Esophagus squamous epithelium (tissue), 5 donors: ENCODE measurements around the gene CEP164. TPM values are rescaled to one million over a fixed set of nuclear protein-coding genes. Genes with fewer than 3 reads are reported as not detected.

Experiments
- DNase-seq: peaks from one replicate; lab custom pipeline; 2025; lab: John Stamatoyannopoulos, UW
- H3K27ac ChIP-seq, 4 donors: fragments of 200-600 bp; sonication (generic); one replicate each; pipeline ENCODE4 v1.5.1; 2016 to 2019; ENCODE audit warnings: mild to moderate bottlenecking in 1 of 4
- H3K27me3 ChIP-seq, 4 donors: fragments of 200-600 bp; sonication (generic); 1 replicate in 3 of 4; 2 replicates in 1 of 4; pipeline versions ENCODE4 v1.5.1 to v1.6.0; 2017 to 2021; ENCODE audit warnings: antibody characterized with exemption in 1 of 4
- H3K36me3 ChIP-seq, 3 donors: fragments of 200-600 bp; sonication (generic); one replicate each; pipeline ENCODE4 v1.5.1; 2016 to 2019
- H3K4me1 ChIP-seq, 3 donors: fragments of 200-600 bp; sonication (generic); one replicate each; pipeline ENCODE4 v1.5.1; 2017 to 2019
- H3K4me3 ChIP-seq, 4 donors: fragments of 200-600 bp; sonication (generic); 1 replicate in 3 of 4; 2 replicates in 1 of 4; pipeline ENCODE4 v1.5.1; 2016 to 2019; ENCODE audit warnings: mild to moderate bottlenecking in 2 of 4, moderate library complexity in 1 of 4
- H3K9me3 ChIP-seq, 3 donors: fragments of 200-600 bp; sonication (generic); one replicate each; pipeline ENCODE4 v1.5.1; 2016 to 2019
- POLR2A ChIP-seq, 4 donors: fragments of 450-650 bp; IDR thresholded peaks; one replicate each; pipeline ENCODE4 v1.6.1; 2017; ENCODE audit warnings: antibody characterized with exemption in 4 of 4, mild to moderate bottlenecking in 4 of 4, moderate library complexity in 3 of 4
- WGBS, 2 donors: methylation state at CpG; one replicate each; pipeline ENCODE4 v1.1.5; 2018; 5-methylcytosine and 5-hydroxymethylcytosine counted together
- intact Hi-C: fragments of 100-400 bp; cut with DNase I; formaldehyde crosslinking; loops from one replicate; pipeline ENCODE4 v1.15.0; 2022
- total RNA-seq, 4 donors: library from RNA; depleted of rRNA; stranded (reverse); fragments of >200 nt; gene quantifications; one replicate each; pipeline ENCODE4 v1.1.0, GENCODE V29; 2016
- TF ChIP-seq, protein P1 (sequence below), 6 experiments: fragments of 450-650 bp in 4 of 6; fragments of 200-600 bp in 2 of 6; sonication (generic) in 2 of 6; IDR thresholded peaks; one replicate each; pipeline ENCODE4 v1.5.1; 2016 to 2019; ENCODE audit warnings: antibody characterized with exemption in 6 of 6, mild to moderate bottlenecking in 4 of 6, moderate library complexity in 4 of 6
- donor health status: DM: yes; HTN: yes; CAD: no.

CEP164 gene
- total RNA-seq, 4 donors from 2014 or later = 7.3 to 20.0 (median 13.0) TPM

DNA sequence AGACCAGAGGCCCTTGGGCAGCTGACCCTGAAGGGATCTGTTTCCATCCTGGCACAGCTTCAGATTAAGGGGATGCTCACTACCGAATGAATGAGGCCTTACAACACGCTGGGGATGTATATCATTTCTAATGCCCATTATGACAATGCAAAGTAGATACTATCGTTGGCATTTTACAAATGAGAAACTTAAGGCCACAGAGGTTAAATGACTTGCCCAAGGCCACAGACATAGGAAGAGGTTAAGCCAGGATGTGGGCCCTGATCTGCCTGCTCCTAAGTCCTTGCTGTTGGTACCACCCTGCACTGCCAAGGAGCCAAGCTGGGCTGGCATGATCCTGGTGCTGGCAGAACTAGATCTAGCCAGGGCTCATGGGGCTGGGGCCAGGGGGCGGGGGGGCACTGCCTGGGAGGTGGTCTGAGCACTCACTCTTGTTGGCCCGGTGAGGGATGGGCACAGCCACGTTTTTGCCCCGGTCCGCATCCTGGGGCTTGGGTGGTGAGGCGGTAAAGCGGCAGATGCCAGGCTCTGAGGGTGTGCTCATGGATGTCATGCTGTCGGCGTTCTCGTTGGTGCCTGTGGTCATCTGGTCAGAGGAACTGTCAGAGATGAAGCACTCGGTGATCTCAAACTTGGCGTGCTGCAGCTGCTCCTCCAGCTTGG is 102.8 kb downstream of the CEP164 start:
- 74 to 77% methylated on average over 6 to 14 of the region's 15 CpGs for WGBS, 2 donors

DNA sequence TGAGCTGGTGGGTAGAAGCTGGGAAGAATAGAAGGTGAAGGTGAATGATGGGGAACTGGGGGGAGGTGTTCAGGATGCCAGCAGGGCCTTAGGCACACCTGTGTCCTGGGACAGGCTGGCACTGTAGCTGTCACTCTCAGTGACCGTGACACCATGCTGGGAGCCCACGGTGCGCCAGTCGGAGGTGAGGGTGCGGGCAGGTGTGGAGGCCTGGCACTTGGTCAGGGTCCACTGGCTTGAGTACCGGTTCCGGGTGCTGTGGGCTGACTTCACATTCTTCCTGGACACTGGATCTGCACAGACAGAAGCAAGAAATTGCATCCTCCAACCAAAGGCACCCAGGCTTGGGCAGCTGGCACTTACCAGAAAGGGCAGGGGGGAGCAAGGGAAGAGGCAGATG is 103.8 kb downstream of the CEP164 start:
- Histone ChIP-seq H3K4me3 (no peak overlapping the region), H3K4me1 (peaks cover 0 to 2% (median 0%) of the 10 kb centered on the region in 3 donors), H3K36me3 (no peaks in the 10 kb centered on the region), H3K9me3 (no peaks in the 10 kb centered on the region), H3K27ac (no peak overlapping the region), H3K27me3 (peaks cover 0 to 15% (median 0%) of the 10 kb centered on the region in 4 donors)
- 92% methylated on average over 5 of the region's 7 CpGs; no CpG with 5 or more reads in 1 of the 2 donors for WGBS, 2 donors
- TF ChIP-seq POLR2A (IDR thresholded peaks at IDR 0.05) = no peak
- intact Hi-C loops = no loop called here
- DNase-seq = no peak

More for the DNA sequence above, 102.8 kb downstream of the CEP164 start:
- Histone ChIP-seq H3K4me3 (no peak overlapping the region), H3K36me3 (no peaks in the 10 kb centered on the region), H3K9me3 (no peaks in the 10 kb centered on the region), H3K4me1 (peaks cover 0 to 9% (median 0%) of the 10 kb centered on the region in 3 donors), H3K27me3 (peaks cover 0 to 18% (median 0%) of the 10 kb centered on the region in 4 donors), H3K27ac (no peak overlapping the region)
- no peak for DNase-seq
- TF ChIP-seq POLR2A (IDR thresholded peaks at IDR 0.05) = no peak
- TF ChIP-seq, protein P1, sequence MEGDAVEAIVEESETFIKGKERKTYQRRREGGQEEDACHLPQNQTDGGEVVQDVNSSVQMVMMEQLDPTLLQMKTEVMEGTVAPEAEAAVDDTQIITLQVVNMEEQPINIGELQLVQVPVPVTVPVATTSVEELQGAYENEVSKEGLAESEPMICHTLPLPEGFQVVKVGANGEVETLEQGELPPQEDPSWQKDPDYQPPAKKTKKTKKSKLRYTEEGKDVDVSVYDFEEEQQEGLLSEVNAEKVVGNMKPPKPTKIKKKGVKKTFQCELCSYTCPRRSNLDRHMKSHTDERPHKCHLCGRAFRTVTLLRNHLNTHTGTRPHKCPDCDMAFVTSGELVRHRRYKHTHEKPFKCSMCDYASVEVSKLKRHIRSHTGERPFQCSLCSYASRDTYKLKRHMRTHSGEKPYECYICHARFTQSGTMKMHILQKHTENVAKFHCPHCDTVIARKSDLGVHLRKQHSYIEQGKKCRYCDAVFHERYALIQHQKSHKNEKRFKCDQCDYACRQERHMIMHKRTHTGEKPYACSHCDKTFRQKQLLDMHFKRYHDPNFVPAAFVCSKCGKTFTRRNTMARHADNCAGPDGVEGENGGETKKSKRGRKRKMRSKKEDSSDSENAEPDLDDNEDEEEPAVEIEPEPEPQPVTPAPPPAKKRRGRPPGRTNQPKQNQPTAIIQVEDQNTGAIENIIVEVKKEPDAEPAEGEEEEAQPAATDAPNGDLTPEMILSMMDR (IDR thresholded peaks at IDR 0.05) = no peak
- intact Hi-C loops = no loop called here

DNA sequence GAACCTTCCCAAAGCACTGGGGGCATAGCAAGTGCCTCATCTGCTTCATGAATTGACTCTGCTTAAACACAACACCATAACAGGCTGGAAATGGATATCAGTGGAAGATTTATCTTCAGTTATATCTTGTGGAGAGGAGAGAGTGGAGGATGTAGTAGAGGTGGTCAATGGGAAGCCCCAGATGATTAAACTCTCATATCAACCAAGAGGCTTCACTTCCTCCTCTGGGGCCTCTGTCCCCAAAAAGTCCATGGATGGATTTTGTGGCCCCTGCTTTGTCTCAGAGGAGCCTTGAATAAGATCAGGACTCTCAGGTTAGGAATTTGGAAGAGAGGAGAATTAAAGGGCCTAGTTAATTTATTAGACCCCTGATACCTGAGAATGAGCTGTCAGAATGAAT is 106.1 kb downstream of the CEP164 start:
- intact Hi-C loops = no loop called here
- Histone ChIP-seq H3K36me3 (no peaks in the 10 kb centered on the region), H3K9me3 (no peaks in the 10 kb centered on the region), H3K4me1 (no peaks in the 10 kb centered on the region), H3K4me3 (no peak overlapping the region), H3K27me3 (peaks cover 0 to 27% (median 0%) of the 10 kb centered on the region in 4 donors), H3K27ac (no peak overlapping the region)
- TF ChIP-seq POLR2A (IDR thresholded peaks at IDR 0.05) = no peak
- TF ChIP-seq, protein P1 (IDR thresholded peaks at IDR 0.05) = no peak
- DNase-seq = no peak

DNA sequence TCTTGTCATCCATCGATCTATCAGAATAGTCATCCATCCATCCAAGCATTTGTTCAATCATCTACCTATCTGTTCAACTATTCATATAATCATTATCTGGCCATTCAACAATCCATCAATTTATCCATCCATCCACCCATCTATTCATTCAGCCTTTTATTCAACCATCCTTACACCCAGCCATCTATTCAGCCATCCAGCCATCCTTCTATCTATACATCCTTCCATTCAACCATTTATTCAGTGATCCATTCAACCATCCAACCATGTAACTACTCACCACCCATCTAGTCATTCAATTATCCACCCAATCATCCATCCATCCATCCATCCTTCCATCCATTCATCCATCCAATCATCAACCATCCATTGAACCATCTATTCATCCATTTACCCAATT is 106.8 kb downstream of the CEP164 start:
- Histone ChIP-seq H3K27ac (no peak overlapping the region), H3K9me3 (no peaks in the 10 kb centered on the region), H3K36me3 (no peaks in the 10 kb centered on the region), H3K4me1 (no peaks in the 10 kb centered on the region), H3K27me3 (peaks cover 0 to 35% (median 0%) of the 10 kb centered on the region in 4 donors), H3K4me3 (no peak overlapping the region)
- WGBS, 2 donors = 85 to 88% methylated on average over 1 of the region's 1 CpG
- intact Hi-C loops = no loop called here
- no peak for DNase-seq
- TF ChIP-seq POLR2A (IDR thresholded peaks at IDR 0.05) = no peak
- TF ChIP-seq, protein P1 (IDR thresholded peaks at IDR 0.05) = no peak

DNA sequence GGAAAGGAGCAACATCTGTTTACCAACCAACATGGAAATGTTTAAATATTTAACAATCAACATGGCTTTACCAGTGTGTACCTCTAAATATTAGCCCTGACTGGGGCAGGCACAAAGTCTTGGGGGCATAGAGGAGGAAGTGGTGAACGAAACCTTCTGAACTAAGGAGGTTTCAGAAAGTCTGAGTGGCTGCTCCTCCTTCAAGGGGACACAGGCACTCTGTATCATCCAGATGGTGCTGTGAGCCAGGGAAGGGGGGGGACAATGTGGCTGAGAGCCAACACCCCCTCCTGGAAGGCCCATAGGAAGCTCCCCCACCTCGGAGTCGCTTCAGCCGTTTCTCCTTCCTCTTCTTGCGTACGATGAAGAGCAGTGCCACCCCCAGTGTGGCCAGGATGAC is 107.7 kb downstream of the CEP164 start:
- WGBS, 2 donors = 73 to 82% methylated on average over 6 of the region's 6 CpGs
- H3K36me3 ChIP-seq = no peaks in the 10 kb centered on the region
- H3K4me1 ChIP-seq = no peaks in the 10 kb centered on the region
- no peak for TF ChIP-seq POLR2A (IDR thresholded peaks at IDR 0.05)
- TF ChIP-seq, protein P1 (IDR thresholded peaks at IDR 0.05) = no peak
- no peak overlapping the region for H3K4me3 ChIP-seq
- intact Hi-C loops = no loop called here
- no peak overlapping the region for H3K27ac ChIP-seq
- no peak for DNase-seq
- no peaks in the 10 kb centered on the region for H3K9me3 ChIP-seq
- peaks cover 0 to 35% (median 0%) of the 10 kb centered on the region in 4 donors for H3K27me3 ChIP-seq
